ENCODE data around the gene C1GALT1C1. TPM values are rescaled to one million over a fixed set of nuclear protein-coding genes. Genes with fewer than 3 reads are reported as not detected.

C1GALT1C1 gene
- total and polyA plus RNA-seq, 5 donors: 21.0 to 26.5 (median 23.6) TPM

DNA sequence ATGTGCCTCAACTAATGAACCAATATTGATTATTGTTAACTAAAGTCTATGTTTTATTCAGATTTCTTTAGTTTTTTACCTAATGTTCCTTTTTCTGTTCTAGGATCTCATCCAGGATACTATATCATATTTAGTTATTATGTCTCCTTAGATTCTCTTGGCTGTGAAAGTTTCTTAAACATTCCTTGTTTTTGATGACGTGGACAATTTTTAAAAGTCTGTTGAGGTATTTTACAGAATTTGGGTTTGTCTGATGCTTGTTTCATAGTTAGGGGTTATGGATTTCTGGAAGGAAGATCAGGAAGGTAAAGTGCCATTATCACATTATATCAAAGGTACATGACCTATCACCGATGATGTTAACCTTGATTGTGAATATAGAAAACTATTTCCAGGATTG, 44.2 kb downstream of the C1GALT1C1 start:
- intact Hi-C loops (cut with DNase I): no loop called here
- WGBS: 90% methylated on average over 2 of the region's 2 CpGs
- DNase-seq: no peak
- Histone ChIP-seq H3K4me1 (ENCODE audit: control insufficient read depth, insufficient read depth, low read length) (no peaks in the 10 kb centered on the region), H3K9me3 (ENCODE audit: control insufficient read depth, low read length) (no peaks in the 10 kb centered on the region), H3K27me3 (ENCODE audit: control insufficient read depth, insufficient read depth) (no peaks in the 10 kb centered on the region), H3K4me3 (ENCODE audit: low read length) (no peak overlapping the region), H3K27ac (ENCODE audit: low read length) (no peak overlapping the region)
- ATAC-seq: no peak

Other genes with a start within 250 kb of the C1GALT1C1 start
- 10 to 100 TPM; 72.6 to 80.0 (median 75.0) TPM for gene LAMP2, start 160.8 kb downstream of the C1GALT1C1 start, total RNA-seq
- gene LAMP2, start 160.8 kb downstream of the C1GALT1C1 start, polyA plus RNA-seq: 37.6 TPM
- 10 to 100 TPM; 27.9 to 31.3 (median 29.0) TPM for gene CUL4B, start 69.1 kb downstream of the C1GALT1C1 start, total RNA-seq
- gene CUL4B, start 69.1 kb downstream of the C1GALT1C1 start, polyA plus RNA-seq: 10.7 TPM
- gene MCTS1, start 26.0 kb downstream of the C1GALT1C1 start, total RNA-seq: 10 to 100 TPM; 27.4 to 34.0 (median 28.8) TPM
- gene MCTS1, start 26.0 kb downstream of the C1GALT1C1 start, polyA plus RNA-seq: 48.0 TPM
- gene CT47B1, start 245.8 kb upstream of the C1GALT1C1 start, total RNA-seq: not detected
- not detected for gene CT47B1, start 245.8 kb upstream of the C1GALT1C1 start, polyA plus RNA-seq